ENCODE measurements around the gene CMTM6. TPM values are rescaled to one million over a fixed set of nuclear protein-coding genes. Genes with fewer than 3 reads are reported as not detected.

CMTM6 gene
- total RNA-seq, 1 experiment from 2014 or later, result 43.5 TPM

DNA sequence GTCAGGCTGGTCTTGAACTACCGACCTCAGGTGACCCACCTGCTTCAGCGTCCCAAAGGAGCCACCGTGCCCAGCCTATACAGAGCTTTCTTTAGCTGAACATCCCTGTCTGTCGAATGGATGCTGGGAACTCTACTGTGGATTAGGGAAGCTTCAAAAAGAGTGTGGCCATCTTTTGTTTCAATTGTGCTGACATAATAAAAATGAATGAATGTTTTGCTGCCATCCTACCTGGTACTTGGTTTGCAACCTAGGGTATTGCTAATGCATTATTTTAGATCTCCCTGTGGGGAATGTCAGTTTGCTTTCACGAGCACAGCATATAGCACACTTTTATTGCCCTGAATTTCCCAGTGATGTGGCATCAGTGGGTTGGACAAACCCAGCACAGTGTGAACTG, 32.3 kb downstream of the CMTM6 start:
- no peaks in the 10 kb centered on the region for H3K79me1 ChIP-seq (ENCODE audit: insufficient read depth, low read depth, low read length, poor library complexity, severe bottlenecking)
- no peak overlapping the region for H2BK120ac ChIP-seq (ENCODE audit: low read depth, low read length, poor library complexity, severe bottlenecking)
- H3K4me3 Mint-ChIP-seq, result no peak overlapping the region
- H3K9me3 ChIP-seq (ENCODE audit: control insufficient read depth, low read depth, low read length), result no peaks in the 10 kb centered on the region
- no peak overlapping the region for H4K8ac ChIP-seq (replicated peaks; ENCODE audit: insufficient read length, low read depth, low read length)
- H3K23me2 ChIP-seq (ENCODE audit: insufficient read length, low read depth, low read length, poor library complexity, severe bottlenecking), result no peaks in the 10 kb centered on the region
- H3K36me3 Mint-ChIP-seq (ENCODE audit: insufficient read depth in 1 of 3, low read depth in 3 of 3), result peaks cover 0 to 6% (median 2%) of the 10 kb centered on the region in 3 experiments; a peak in 5 of 7 replicates
- TF ChIP-seq, protein P1, sequence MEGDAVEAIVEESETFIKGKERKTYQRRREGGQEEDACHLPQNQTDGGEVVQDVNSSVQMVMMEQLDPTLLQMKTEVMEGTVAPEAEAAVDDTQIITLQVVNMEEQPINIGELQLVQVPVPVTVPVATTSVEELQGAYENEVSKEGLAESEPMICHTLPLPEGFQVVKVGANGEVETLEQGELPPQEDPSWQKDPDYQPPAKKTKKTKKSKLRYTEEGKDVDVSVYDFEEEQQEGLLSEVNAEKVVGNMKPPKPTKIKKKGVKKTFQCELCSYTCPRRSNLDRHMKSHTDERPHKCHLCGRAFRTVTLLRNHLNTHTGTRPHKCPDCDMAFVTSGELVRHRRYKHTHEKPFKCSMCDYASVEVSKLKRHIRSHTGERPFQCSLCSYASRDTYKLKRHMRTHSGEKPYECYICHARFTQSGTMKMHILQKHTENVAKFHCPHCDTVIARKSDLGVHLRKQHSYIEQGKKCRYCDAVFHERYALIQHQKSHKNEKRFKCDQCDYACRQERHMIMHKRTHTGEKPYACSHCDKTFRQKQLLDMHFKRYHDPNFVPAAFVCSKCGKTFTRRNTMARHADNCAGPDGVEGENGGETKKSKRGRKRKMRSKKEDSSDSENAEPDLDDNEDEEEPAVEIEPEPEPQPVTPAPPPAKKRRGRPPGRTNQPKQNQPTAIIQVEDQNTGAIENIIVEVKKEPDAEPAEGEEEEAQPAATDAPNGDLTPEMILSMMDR (conservative IDR thresholded peaks at IDR 0.05), result no peak
- H3K79me2 ChIP-seq (ENCODE audit: insufficient read depth, low read length), result no peaks in the 10 kb centered on the region
- no peak overlapping the region for H3K4me2 ChIP-seq (ENCODE audit: insufficient read depth, insufficient read length, low read length)
- no peaks in the 10 kb centered on the region for H3K27me3 ChIP-seq (ENCODE audit: insufficient read depth, low read length)
- no peak for DNase-seq
- no peak overlapping the region for H3K23ac ChIP-seq (ENCODE audit: insufficient read length, low read depth, low read length)
- H2AK5ac ChIP-seq (ENCODE audit: insufficient read length, low read length), result no peak overlapping the region
- no peaks in the 10 kb centered on the region; the same call in 1 of the 2 replicates for H3K27me3 Mint-ChIP-seq (ENCODE audit: low read depth)
- no peak overlapping the region for H3K9ac ChIP-seq (ENCODE audit: extremely low read depth, insufficient read length, low read length)
- H2AFZ ChIP-seq (ENCODE audit: low read length), result no peak overlapping the region
- no CpG with 5 or more reads among the region's 5 CpGs for WGBS (ENCODE audit: extremely low coverage, insufficient read length, low lambda C conversion rate)
- H2BK20ac ChIP-seq (ENCODE audit: low read depth, low read length, poor library complexity, severe bottlenecking), result no peak overlapping the region
- no peak overlapping the region for H3K18ac ChIP-seq (ENCODE audit: insufficient read length, low read depth, low read length)
- no peak overlapping the region for H4K91ac ChIP-seq (ENCODE audit: insufficient read length, low read depth, low read length)
- peaks cover 6 to 13% of the 10 kb centered on the region in 2 experiments for H3K4me1 Mint-ChIP-seq
- no peak overlapping the region for H4K5ac ChIP-seq (ENCODE audit: insufficient read length, low read depth, low read length)
- no peak overlapping the region for H2BK12ac ChIP-seq (ENCODE audit: insufficient read length, low read depth, low read length)
- no peak overlapping the region for H3K4ac ChIP-seq (ENCODE audit: low read depth, low read length)
- no peak overlapping the region for H2BK5ac ChIP-seq (ENCODE audit: insufficient read length, low read length)
- H3K56ac ChIP-seq (ENCODE audit: insufficient read length, low read depth, low read length), result no peak overlapping the region
- H2BK15ac ChIP-seq (ENCODE audit: low read depth, low read length), result no peak overlapping the region
- no peaks in the 10 kb centered on the region for H3K4me1 ChIP-seq (ENCODE audit: insufficient read depth, low read length)
- H4K20me1 ChIP-seq (ENCODE audit: control insufficient read depth, insufficient read depth, insufficient read length), result peaks cover 2% of the 10 kb centered on the region
- no peak overlapping the region for H3K14ac ChIP-seq (ENCODE audit: insufficient read depth, low read length)
- no peaks in the 10 kb centered on the region for H3K9me3 Mint-ChIP-seq
- no peak overlapping the region for H3K27ac Mint-ChIP-seq
- no peak overlapping the region for H3K27ac ChIP-seq (ENCODE audit: insufficient read length, low read depth, low read length)
- H3T11ph ChIP-seq (ENCODE audit: low read length), result no peak overlapping the region
